ENCODE data around the gene TMCO2. TPM values are rescaled to one million over a fixed set of nuclear protein-coding genes. Genes with fewer than 3 reads are reported as not detected.

TMCO2 gene
- polyA plus RNA-seq = not detected in 2 replicates

GRCh38 chr1:40247655-40248054 lies at the start of gene TMCO2:
TMCO2 (plus strand) TSS chr1:40247937; CDS start chr1:40247994, 57 bp downstream.

DNA sequence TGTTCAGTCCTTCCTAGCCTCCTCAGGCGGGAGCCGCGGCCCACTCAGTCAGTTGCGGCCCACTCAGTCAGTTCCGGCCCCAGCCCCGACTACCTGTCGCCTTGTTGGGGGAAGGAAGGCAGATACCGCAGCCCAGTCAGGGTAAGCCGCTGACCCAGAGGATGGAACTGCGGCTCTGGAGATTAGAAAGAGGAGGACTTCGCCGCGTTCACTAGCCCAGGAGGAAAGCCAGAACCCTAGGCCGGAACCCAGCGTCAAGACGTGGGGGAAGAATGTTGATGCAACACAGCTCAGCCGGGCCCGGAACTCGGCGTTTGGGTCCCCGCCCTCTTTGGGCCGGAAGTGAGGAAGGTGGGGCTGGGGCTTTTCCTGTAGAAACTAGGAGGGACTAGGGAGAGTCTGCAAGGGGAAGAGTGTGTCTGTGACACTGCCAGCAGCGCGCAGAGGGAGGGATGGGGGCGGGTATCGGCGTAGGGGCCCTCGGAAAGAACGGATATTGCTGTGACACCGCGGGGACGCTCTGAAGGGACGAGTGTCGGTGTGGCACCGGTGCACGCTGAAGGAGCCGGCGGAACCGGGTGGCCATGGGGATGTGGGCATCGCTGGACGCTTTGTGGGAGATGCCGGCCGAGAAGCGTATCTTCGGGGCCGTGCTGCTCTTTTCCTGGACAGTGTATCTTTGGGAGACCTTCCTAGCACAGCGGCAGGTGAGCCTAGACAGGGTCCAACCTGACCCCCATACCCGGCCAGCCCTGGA lies 10.1 kb downstream of the TMCO2 start, which contains the start of gene ZMPSTE24:
Gene ZMPSTE24 (plus strand): TSS at position 549 of the 757 bp plus-strand sequence. CDS start 36 bp downstream, at position 585.

Other genes with a start within 250 kb of the TMCO2 start
- gene CAP1, start 207.2 kb upstream of the TMCO2 start, polyA plus RNA-seq = 80.5 and 103 TPM in 2 replicates
- 156 and 195 TPM in 2 replicates for gene PPT1, start 150.7 kb upstream of the TMCO2 start, polyA plus RNA-seq
- 5.0 and 7.4 TPM in 2 replicates for gene RLF, start 86.5 kb upstream of the TMCO2 start, polyA plus RNA-seq
- gene ZMPSTE24, start 10.3 kb downstream of the TMCO2 start, polyA plus RNA-seq = 36.5 and 42.6 TPM in 2 replicates
- gene COL9A2, start 69.3 kb downstream of the TMCO2 start, polyA plus RNA-seq = 0.29 and 0.51 TPM in 2 replicates
- 95.3 and 110 TPM in 2 replicates for gene SMAP2, start 125.8 kb downstream of the TMCO2 start, polyA plus RNA-seq
- 0.78 and 1.2 TPM in 2 replicates for gene ZFP69B, start 202.5 kb downstream of the TMCO2 start, polyA plus RNA-seq
- gene ZFP69, start 229.4 kb downstream of the TMCO2 start, polyA plus RNA-seq = 1.8 and 1.9 TPM in 2 replicates

Data from Purkinje cell (primary cell).